ENCODE data around the gene PPM1H. TPM values are rescaled to one million over a fixed set of nuclear protein-coding genes. Genes with fewer than 3 reads are reported as not detected.
"Not testable (repeated sequence)": the region's sequence is repeated elsewhere in the genome, so short reads cannot be mapped to it uniquely, and the experiment has no call there.

The PPM1H gene
- total RNA-seq, 1 donor from 2014 or later, result 4.5 TPM

DNA sequence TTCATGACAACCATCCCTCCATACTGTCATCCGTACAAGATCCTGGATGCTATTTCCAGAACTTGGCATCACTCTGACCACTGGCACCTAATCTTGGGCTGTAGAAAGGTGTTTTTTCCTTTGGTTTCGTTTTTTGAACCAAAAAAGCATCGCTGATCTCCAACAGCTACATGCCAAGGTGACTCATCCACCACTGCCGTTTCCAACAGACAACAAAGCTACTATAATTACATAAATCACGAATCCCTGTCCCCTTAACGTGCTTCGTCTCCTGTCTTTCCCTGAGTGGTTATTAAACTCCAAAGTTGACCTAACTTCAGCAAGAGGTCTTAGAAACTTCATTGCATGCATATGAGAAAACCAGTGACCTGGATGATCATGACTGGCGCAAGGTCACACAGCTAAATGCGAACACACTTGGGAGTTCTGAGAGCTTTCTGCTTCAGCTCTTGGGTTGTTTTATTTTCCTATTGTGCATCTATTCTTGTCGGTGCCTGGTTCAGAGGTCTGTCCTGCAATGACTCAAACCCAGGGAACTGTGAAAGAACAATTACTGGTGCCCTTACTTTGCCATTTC, 99.9 kb downstream of the PPM1H start:
- no peak for DNase-seq

DNA sequence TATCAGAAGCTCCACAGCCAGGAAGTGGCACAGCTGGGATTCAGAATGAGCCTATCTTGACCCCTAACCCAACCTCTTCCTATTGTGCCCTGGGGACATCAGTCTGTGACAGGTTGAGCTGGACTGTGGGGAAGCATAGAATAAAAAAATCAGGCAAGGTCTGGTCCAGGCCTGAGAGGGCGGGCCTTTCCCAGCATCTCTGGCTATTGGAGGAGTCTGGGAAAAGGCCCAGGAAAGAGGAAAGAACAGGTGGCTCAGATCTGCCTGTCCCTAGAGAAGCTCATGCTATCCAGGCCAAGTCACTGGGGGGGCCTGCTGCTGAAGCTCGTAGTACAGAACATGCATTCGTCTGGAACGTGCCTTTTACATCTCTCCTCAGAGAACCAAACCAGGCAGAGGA, 100.5 kb downstream of the PPM1H start:
- DNase-seq, result peak; percentile 31

GRCh38 chr12:62833634-62834033, 101.3 kb downstream of the PPM1H start:
- DNase-seq, result no peak

DNA sequence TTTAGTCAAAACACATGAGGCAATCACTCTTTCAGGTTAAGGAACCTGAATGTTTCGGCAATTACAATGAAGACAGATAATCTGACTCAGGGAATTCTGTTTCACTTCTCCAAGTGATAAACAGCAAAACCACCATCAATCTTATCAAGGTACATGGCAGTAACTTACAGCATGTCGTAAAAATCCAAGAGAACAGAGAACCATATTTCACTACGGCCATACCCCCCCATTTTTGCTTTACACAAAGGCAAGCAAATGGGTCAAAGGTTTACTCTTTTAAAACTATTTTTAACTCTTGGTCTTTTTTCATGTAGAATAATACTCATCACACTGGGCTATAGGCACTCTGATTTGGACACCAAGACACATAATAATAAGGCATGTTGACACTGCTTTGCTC, 102.4 kb downstream of the PPM1H start:
- no peak for DNase-seq

DNA sequence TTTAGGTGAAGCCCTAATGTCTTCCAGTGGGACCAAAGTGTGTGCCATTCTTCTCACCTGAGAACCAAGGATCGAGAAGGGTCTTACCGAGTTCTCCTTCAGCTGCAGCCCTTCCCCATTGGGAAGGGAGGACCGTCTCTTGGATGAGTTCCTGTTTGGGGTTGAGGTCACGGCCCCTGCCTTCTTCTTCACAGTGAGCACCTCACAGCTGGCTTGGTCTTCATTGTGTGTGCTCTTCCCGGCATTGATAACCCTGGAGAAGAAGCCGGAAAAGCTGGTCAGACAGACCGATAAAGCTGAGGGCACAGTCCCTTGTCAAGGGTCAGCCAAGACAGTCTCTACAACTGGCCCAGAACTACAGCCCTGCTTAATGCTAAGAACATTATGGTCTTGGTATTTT, 102.9 kb downstream of the PPM1H start:
- DNase-seq, result no peak

- no peak for DNase-seq
Observed at GRCh38 chr12:62827855-62828254, 107.1 kb downstream of the PPM1H start.

- DNase-seq, result no peak
Observed at GRCh38 chr12:62827042-62827441, 107.9 kb downstream of the PPM1H start.

DNA sequence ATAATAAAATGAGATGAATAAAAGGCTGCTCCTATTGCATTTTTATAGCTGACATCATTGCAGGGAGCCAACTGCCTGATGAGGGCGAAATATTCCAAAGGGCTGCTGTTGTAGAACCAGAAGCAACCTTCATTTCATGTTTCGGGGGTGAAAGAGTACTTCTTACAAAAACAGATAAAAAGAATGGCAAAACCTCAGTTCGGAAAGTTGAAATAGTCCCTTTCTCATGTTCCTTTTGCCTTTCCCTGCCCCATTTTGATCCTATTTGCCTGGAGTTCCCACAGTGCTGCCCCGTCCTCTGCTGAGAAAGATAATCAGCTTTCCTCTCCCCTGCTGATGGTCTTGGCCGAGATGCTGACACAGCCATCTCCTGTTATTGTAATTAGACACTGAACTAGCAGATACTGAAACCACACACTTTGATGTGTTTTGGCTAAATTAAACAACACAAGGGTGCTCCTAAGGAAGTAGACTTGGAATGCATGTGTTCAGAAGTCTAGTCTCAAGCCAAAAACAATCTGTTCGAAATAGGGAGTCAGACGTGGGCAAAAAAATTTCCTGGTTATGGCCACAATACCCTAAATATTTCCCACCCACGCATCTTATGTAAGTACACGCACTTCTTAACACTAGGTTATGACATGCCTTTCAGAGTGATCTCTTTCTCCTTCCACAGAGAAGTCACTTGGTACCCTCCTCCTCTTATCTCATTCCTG, 117.2 kb downstream of the PPM1H start:
- peak; percentile 11 for DNase-seq

GRCh38 chr12:62814243-62814642, 120.7 kb downstream of the PPM1H start:
- DNase-seq, result no peak

GRCh38 chr12:62813031-62813829, 121.7 kb downstream of the PPM1H start:
- peak; percentile 84 for DNase-seq

- DNase-seq, result not testable (repeated sequence)
Observed at GRCh38 chr12:62811481-62811880, 123.5 kb downstream of the PPM1H start.

DNA sequence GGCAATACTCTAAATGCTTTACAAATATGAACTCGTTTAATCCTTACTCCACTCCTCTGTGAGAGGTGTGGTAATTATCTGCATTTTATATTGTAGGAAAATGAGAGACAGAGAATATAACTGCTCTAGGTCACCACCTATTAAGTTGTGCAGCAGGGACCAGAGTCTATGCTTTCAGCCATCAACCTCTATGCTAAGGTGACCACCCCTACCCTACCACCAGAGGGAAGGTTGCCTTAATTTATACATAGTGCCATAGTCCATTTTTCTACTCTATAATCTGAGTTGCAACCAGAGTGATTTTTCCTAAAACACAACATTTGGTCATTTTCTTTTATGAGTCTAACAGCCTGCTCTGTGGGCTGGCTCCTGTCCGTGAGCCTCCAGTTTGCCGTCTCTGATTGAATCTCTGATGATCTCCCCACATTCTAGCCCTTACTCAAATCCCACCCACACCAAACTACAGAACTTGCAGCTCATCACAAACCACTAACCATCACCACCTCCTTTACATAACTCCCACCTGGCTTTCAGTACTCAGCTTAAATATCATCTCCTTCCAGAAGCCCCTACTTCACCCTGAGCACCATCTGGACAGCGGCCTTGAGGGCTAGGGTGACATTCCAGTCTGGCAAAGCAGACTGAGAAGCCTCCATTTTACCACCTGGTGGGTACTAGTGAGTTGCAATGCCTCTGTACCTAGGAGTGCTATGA, 126.6 kb downstream of the PPM1H start:
- no peak for DNase-seq

GRCh38 chr12:62806893-62807292, 128.1 kb downstream of the PPM1H start:
- DNase-seq, result no peak

- no peak for DNase-seq
Observed at GRCh38 chr12:62806244-62806836, 128.6 kb downstream of the PPM1H start.

DNA sequence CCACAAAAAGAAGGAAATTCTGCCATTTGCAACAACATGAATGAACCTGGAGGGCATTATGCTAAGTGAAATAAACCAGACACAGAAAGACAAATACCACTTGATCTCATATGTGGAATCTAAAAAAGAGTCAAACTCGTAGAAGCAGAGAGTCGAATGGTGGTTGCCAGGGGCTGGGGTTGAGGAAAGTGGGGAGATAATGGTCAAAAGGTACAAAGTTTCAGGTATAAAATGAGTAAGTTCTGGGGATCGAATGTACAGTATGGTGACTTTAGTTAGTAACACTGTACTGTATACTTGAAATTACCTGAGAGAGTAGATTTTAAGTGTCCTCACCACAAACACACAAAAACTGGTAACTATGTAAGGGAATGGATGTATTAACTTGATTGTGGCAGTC, 129.4 kb downstream of the PPM1H start:
- no peak for DNase-seq

DNA sequence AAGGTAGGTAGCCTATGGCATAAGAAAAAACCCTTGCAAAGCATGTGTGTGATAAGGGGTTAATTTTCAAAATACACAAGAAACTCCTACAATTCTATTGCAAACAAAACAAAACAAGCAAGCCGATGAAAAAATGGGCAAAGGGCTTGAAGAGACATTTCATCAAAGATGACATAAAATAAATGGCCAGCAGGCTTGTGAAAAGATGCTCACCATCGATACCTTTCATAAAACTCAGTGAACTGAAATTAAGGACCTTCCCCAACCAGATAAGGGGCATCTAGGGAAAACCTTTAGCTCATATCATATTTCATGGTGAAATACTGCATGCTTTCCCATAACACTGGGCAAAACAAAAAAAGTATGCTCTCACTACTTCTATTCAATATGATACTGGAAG, 131.2 kb downstream of the PPM1H start:
- DNase-seq, result no peak

DNA sequence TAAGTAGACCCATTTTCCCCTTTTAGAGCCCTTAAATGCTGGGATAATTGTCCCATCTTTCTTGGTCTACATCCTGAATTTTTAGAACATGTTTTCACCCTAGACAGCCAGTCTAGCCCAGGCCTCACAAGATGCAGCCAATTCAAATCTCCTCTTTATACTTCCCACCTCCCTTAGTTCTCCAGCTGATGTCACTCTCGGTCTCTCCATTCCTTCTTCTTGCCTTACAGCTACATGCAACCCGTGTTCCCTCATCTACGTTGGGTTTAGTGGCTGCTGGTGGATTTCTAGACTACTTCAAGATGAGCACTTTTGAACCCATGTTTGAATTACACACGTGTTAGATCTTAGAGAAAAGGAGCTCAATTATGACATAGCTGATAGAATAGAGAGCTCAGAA, 132.0 kb downstream of the PPM1H start:
- DNase-seq, result no peak

DNA sequence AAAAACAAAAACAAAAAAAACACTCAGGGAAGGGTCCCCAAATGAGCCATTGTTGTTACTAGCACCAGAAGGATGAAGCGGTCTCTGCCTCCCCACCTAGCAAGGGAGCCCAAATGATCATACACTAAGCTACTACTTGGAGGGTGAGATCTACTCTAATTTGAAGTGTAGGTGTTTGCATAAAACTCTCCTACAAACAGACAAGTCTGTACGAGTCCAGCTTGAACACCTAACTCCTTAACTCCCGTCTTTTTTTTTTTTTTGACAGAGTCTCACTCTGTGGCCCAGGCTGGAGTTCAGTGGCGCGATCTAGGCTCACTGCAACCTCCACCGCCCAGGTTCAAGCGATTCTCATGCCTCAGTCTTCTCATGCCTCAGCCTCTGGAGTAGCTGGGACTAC, 132.6 kb downstream of the PPM1H start:
- DNase-seq, result no peak

DNA sequence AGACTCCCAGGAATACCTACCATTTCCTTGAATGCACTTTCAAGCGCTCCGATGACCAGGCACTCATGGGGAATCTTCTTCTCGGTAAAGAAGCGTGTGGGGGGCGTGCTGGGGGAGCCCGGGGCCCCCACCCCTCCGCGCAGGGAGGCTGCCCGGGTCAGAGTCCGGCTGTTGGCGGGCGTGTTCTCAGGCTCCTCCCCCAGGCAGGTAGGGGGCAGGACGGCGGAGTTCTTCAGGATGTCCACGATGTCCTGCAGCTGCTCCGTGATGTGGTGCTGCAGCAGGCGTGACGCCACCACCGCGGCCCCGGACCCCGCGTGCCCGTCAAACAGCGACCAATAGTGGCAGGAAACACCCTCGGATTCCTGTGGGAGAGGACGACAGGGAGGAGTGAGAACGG, 133.2 kb downstream of the PPM1H start:
- DNase-seq, result no peak

DNA sequence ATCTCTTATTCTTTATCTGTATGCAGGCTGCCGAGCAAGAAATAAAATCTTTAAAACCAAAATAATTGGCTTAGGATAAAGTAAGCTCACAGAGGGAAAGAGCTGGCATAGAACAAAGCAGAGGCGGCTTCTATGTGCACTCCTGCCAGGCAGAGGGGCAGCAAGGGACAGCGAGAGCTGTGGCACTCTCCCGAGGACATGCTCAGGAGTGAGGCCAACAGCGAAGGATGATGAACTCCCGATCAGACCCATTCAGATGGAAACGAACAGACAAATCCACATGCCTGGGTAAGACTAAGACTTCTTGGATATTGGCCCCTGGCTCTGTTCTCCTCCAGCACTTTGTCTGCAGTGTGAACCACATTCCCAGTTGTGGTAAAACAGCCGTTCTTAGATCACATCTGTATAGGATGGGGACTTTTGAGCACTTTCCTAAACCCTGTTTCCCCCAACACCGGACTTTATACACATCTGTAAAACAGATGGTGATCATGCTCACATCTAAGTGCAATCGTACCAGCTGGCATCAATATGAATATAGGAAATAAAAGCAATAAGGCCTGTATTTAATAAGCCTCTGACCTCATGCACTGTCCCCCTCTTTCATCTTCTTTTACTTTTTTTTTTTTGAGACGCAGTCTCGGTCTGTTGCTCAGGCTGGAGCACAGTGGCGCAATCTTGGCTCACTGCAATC, 134.1 kb downstream of the PPM1H start:
- no peak for DNase-seq

- no peak for DNase-seq
Observed at GRCh38 chr12:62799766-62800406, 135.1 kb downstream of the PPM1H start.

Data from tongue (tissue), 2 donors.